Upper lobe of left lung (tissue), 4 donors: ENCODE results near the gene MAGI2.

ENCODE experiments used
- POLR2A ChIP-seq, 4 donors: fragments of 450-650 bp; IDR thresholded peaks; one replicate each; pipeline ENCODE4 v1.5.1; 2016 to 2017; ENCODE audit warnings: antibody characterized with exemption in 4 of 4, mild to moderate bottlenecking in 2 of 4
- TF ChIP-seq, protein P1 (sequence below), 6 experiments: fragments of 450-650 bp in 4 of 6; fragments of 200-600 bp in 2 of 6; sonication (generic) in 2 of 6; IDR thresholded peaks; one replicate each; pipeline ENCODE4 v1.5.1; 2016 to 2019; ENCODE audit warnings: antibody characterized with exemption in 6 of 6

- TF ChIP-seq, protein P1, sequence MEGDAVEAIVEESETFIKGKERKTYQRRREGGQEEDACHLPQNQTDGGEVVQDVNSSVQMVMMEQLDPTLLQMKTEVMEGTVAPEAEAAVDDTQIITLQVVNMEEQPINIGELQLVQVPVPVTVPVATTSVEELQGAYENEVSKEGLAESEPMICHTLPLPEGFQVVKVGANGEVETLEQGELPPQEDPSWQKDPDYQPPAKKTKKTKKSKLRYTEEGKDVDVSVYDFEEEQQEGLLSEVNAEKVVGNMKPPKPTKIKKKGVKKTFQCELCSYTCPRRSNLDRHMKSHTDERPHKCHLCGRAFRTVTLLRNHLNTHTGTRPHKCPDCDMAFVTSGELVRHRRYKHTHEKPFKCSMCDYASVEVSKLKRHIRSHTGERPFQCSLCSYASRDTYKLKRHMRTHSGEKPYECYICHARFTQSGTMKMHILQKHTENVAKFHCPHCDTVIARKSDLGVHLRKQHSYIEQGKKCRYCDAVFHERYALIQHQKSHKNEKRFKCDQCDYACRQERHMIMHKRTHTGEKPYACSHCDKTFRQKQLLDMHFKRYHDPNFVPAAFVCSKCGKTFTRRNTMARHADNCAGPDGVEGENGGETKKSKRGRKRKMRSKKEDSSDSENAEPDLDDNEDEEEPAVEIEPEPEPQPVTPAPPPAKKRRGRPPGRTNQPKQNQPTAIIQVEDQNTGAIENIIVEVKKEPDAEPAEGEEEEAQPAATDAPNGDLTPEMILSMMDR (IDR thresholded peaks at IDR 0.05): no peak
- TF ChIP-seq POLR2A (IDR thresholded peaks at IDR 0.05): no peak
Measured at GRCh38 chr7:79240413-79240812, 213.1 kb downstream of the MAGI2 start.
